ENCODE measurements around the gene SVEP1. TPM values are rescaled to one million over a fixed set of nuclear protein-coding genes. Genes with fewer than 3 reads are reported as not detected.
"Not testable (repeated sequence)": the region's sequence is repeated elsewhere in the genome, so short reads cannot be mapped to it uniquely, and the experiment has no call there.

Gene SVEP1
- total RNA-seq, 1 experiment from 2014 or later, result 21.9 TPM

DNA sequence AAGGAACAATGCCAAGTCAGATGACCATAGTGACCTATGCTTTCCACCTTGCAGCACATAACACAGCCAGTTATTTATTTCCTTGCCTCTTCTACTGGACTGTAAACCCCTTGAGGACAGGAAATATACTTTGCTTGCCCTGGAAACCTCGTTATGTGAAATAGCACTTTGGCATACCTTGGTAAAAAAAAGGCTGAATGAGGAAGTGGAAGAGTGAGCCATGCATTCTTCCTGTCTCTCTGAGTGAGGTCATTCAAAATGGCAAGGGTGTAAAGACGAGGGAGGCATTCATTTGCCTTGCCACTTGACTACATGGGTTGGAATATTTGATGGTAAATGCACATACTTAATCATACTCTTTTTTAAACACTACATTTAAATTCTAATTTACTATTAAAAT is 42.8 kb upstream of the SVEP1 start:
- TF ChIP-seq, protein P1, sequence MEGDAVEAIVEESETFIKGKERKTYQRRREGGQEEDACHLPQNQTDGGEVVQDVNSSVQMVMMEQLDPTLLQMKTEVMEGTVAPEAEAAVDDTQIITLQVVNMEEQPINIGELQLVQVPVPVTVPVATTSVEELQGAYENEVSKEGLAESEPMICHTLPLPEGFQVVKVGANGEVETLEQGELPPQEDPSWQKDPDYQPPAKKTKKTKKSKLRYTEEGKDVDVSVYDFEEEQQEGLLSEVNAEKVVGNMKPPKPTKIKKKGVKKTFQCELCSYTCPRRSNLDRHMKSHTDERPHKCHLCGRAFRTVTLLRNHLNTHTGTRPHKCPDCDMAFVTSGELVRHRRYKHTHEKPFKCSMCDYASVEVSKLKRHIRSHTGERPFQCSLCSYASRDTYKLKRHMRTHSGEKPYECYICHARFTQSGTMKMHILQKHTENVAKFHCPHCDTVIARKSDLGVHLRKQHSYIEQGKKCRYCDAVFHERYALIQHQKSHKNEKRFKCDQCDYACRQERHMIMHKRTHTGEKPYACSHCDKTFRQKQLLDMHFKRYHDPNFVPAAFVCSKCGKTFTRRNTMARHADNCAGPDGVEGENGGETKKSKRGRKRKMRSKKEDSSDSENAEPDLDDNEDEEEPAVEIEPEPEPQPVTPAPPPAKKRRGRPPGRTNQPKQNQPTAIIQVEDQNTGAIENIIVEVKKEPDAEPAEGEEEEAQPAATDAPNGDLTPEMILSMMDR (IDR thresholded peaks at IDR 0.05; ENCODE audit: unreplicated experiment), result no peak
- Mint-ChIP-seq H3K36me3 (ENCODE audit: insufficient read depth, unreplicated experiment) (no peaks in the 10 kb centered on the region), H3K27ac (ENCODE audit: low read depth, unreplicated experiment) (no peak overlapping the region), H3K9me3 (ENCODE audit: unreplicated experiment) (no peaks in the 10 kb centered on the region), H3K4me1 (ENCODE audit: insufficient read depth, unreplicated experiment) (no peaks in the 10 kb centered on the region), H3K4me3 (ENCODE audit: unreplicated experiment) (no peak overlapping the region), H3K27me3 (ENCODE audit: insufficient read depth, unreplicated experiment) (no peaks in the 10 kb centered on the region)
- BruUV-seq (replicated peaks), result no TSS peak
- DNase-seq (ENCODE audit: unreplicated experiment), result no peak
- ChIA-PET CTCF (interaction anchor here (0.7 to 2.4 kb wide), 7 partner anchors 13 to 439 kb away, joined by 3 to 15 read pairs (median 4); no protein-coding TSS in a partner anchor), POLR2A (no interaction called here)
- intact Hi-C loops (cut with micrococcal nuclease), result loop anchor here (2.0 to 10.0 kb wide), 2 partner anchors 196 to 718 kb away; no protein-coding TSS in a partner anchor

DNA sequence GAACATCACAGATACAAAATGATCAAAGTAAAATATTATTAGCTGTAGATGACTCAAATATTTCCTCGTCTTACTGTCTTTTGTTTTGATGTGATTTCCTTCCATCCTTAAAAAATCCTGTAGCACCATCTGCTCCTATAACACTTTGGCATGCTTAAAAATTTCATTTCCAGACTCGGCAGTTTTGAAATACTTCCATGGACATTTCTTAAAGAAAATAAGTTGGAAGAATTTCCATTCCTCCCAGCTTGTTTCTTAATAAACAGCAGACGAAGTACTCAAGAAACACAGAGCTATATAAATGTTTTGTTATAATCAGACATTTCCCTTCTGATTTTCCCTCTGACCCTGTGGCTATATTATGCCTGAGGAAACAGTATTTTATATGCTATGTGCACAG is 41.2 kb upstream of the SVEP1 start:
- CTCF ChIA-PET, result no interaction called here
- Mint-ChIP-seq H3K27me3 (ENCODE audit: insufficient read depth, unreplicated experiment) (no peaks in the 10 kb centered on the region), H3K4me1 (ENCODE audit: insufficient read depth, unreplicated experiment) (no peaks in the 10 kb centered on the region), H3K36me3 (ENCODE audit: insufficient read depth, unreplicated experiment) (no peaks in the 10 kb centered on the region), H3K4me3 (ENCODE audit: unreplicated experiment) (no peak overlapping the region), H3K9me3 (ENCODE audit: unreplicated experiment) (no peaks in the 10 kb centered on the region), H3K27ac (ENCODE audit: low read depth, unreplicated experiment) (no peak overlapping the region)
- intact Hi-C loops (cut with micrococcal nuclease), result loop anchor here (10.0 kb wide), 1 partner anchor 716 kb away; no protein-coding TSS in a partner anchor
- BruUV-seq (replicated peaks), result no TSS peak
- DNase-seq (ENCODE audit: unreplicated experiment), result no peak
- POLR2A ChIA-PET, result no interaction called here
- TF ChIP-seq, protein P1 (IDR thresholded peaks at IDR 0.05; ENCODE audit: unreplicated experiment), result no peak

DNA sequence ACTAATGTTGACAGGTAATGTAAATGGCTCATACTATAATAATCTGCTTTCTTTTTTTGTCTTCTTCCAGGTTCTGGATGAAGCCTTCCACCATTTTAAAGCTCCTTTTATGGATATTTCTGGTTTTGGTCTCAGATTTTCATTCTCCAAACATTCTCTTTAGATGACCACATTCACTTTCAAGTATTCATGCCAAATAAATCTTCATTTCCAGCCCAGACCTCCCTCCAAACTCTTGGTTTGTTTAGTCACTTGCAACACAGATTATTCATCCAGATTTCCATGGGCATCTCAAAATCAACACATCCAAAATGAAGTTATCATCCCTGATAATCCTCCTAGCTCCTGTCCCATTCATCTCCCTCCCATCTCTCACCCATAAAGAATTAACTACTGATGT is 40.3 kb upstream of the SVEP1 start:
- TF ChIP-seq, protein P1 (IDR thresholded peaks at IDR 0.05; ENCODE audit: unreplicated experiment), result no peak
- ChIA-PET POLR2A (interaction anchor here (0.7 to 0.9 kb wide), 2 partner anchors 44 to 655 kb away, joined by 3 to 6 read pairs; no protein-coding TSS in a partner anchor), CTCF (interaction anchor here (0.6 to 2.5 kb wide), 4 partner anchors 169 to 440 kb away, joined by 3 to 20 read pairs (median 4); no protein-coding TSS in a partner anchor)
- intact Hi-C loops (cut with micrococcal nuclease), result loop anchor here (10.0 kb wide), 1 partner anchor 715 kb away; no protein-coding TSS in a partner anchor
- Mint-ChIP-seq H3K4me1 (ENCODE audit: insufficient read depth, unreplicated experiment) (no peaks in the 10 kb centered on the region), H3K27me3 (ENCODE audit: insufficient read depth, unreplicated experiment) (no peaks in the 10 kb centered on the region), H3K4me3 (ENCODE audit: unreplicated experiment) (no peak overlapping the region), H3K36me3 (ENCODE audit: insufficient read depth, unreplicated experiment) (no peaks in the 10 kb centered on the region), H3K9me3 (ENCODE audit: unreplicated experiment) (no peaks in the 10 kb centered on the region), H3K27ac (ENCODE audit: low read depth, unreplicated experiment) (no peak overlapping the region)
- DNase-seq (ENCODE audit: unreplicated experiment), result no peak
- no TSS peak for BruUV-seq (replicated peaks)

DNA sequence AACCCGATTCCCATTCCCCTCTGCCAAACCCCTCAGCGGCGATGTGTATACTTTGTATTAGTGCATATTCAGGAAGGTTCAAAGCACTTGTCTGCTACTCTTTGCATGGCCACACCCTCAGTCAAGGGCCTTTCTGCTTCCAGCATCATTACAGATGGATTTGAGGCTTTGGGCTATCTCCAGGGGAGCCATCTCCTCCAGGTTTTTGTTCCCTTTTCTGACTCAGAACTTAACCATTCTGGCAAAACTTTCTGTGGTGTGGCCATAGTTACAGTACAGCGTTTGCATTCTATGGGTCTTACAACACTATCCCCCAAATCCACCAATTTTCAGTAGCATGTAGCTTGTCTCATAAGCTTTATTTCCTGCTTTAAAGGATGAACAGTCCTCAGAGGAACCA is 36.0 kb upstream of the SVEP1 start:
- ChIA-PET POLR2A (interaction anchor here (1.1 kb wide), 1 partner anchor 13 kb away, joined by 4 read pairs; no protein-coding TSS in a partner anchor), CTCF (interaction anchor here (0.5 to 2.1 kb wide), 3 partner anchors 166 to 432 kb away, joined by 3 to 7 read pairs (median 4); no protein-coding TSS in a partner anchor)
- BruUV-seq (replicated peaks), result no TSS peak

DNA sequence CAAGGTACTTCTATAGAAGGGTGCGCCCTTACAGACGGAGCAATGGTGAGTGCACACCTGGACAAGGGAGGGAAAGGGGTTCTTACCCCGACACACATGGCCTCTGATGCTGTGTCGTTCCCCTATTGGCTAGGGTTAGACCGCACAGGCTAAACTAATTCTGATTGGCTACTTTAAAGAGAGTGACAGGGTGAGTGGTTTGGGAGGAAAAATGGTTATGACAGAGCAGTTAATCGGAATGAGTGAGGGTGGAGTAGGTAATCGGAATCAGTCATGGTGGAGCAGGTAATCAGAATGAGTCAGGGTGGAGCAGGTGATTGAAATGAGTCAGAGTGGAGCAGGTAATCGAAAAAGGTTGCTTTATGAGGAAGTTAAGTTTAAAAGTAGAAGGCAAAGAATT is 35.0 kb upstream of the SVEP1 start:
- DNase-seq (ENCODE audit: unreplicated experiment); BruUV-seq (replicated peaks); H3K36me3 Mint-ChIP-seq (ENCODE audit: insufficient read depth, unreplicated experiment); H3K4me3 Mint-ChIP-seq (ENCODE audit: unreplicated experiment); H3K4me1 Mint-ChIP-seq (ENCODE audit: insufficient read depth, unreplicated experiment); H3K27ac Mint-ChIP-seq (ENCODE audit: low read depth, unreplicated experiment); H3K27me3 Mint-ChIP-seq (ENCODE audit: insufficient read depth, unreplicated experiment); POLR2A ChIA-PET; H3K9me3 Mint-ChIP-seq (ENCODE audit: unreplicated experiment); CTCF ChIA-PET; intact Hi-C loops (cut with micrococcal nuclease): not testable (repeated sequence)

More for the DNA sequence above, 36.0 kb upstream of the SVEP1 start:
- H3K4me1 Mint-ChIP-seq (ENCODE audit: insufficient read depth, unreplicated experiment), result no peaks in the 10 kb centered on the region
- no peaks in the 10 kb centered on the region for H3K36me3 Mint-ChIP-seq (ENCODE audit: insufficient read depth, unreplicated experiment)
- intact Hi-C loops (cut with micrococcal nuclease), result no loop called here
- no peaks in the 10 kb centered on the region for H3K27me3 Mint-ChIP-seq (ENCODE audit: insufficient read depth, unreplicated experiment)
- no peak overlapping the region for H3K27ac Mint-ChIP-seq (ENCODE audit: low read depth, unreplicated experiment)
- DNase-seq (ENCODE audit: unreplicated experiment), result no peak
- TF ChIP-seq, protein P1 (IDR thresholded peaks at IDR 0.05; ENCODE audit: unreplicated experiment), result no peak
- no peaks in the 10 kb centered on the region for H3K9me3 Mint-ChIP-seq (ENCODE audit: unreplicated experiment)
- no peak overlapping the region for H3K4me3 Mint-ChIP-seq (ENCODE audit: unreplicated experiment)

All from MCF 10A (cell line).